Activated T-cell treated with anti-CD3 and anti-CD28 coated beads, Interleukin-2, amount 50 U/mL, for 4 hours (primary cell): ENCODE results near the gene SEMA6A. TPM values are rescaled to one million over a fixed set of nuclear protein-coding genes. Genes with fewer than 3 reads are reported as not detected.
"Not testable (repeated sequence)": the region's sequence is repeated elsewhere in the genome, so short reads cannot be mapped to it uniquely, and the experiment has no call there.

Experiments used
- ATAC-seq, 2 donors: fragments of 200-7000 bp; cut with Tn5 transposase; one replicate each; pipeline ENCODE4 v1.10.0; 2021
- DNase-seq: peaks from one replicate; pipeline ENCODE4 v3.0.0-alpha.2; 2020
- H3K27me3 Mint-ChIP-seq: one replicate; pipeline ENCODE4 v1.8.0; 2021; ENCODE audit warnings: low read depth, mixed read lengths
- H3K36me3 Mint-ChIP-seq: one replicate; pipeline ENCODE4 v1.8.0; 2022; ENCODE audit warnings: mixed read lengths; ENCODE audit not compliant: insufficient read depth
- H3K4me1 Mint-ChIP-seq: one replicate; pipeline ENCODE4 v1.8.0; 2021; ENCODE audit warnings: low read depth, mixed read lengths
- H3K4me3 Mint-ChIP-seq: one replicate; pipeline ENCODE4 v1.8.0; 2021; ENCODE audit warnings: mild to moderate bottlenecking, moderate library complexity, mixed read lengths
- H3K9me3 Mint-ChIP-seq: one replicate; pipeline ENCODE4 v1.8.0; 2021; ENCODE audit warnings: mixed read lengths
- total RNA-seq, 3 donors: library from RNA; stranded (reverse); gene quantifications; one replicate each; pipeline ENCODE4 v1.2.1, GENCODE V29; 2021

Gene SEMA6A
- total RNA-seq, 3 donors from 2014 or later, result 0.92 to 2.1 (median 1.1) TPM

- H3K4me3 Mint-ChIP-seq, result no peak overlapping the region
- no peaks in the 10 kb centered on the region for H3K4me1 Mint-ChIP-seq
- DNase-seq, result no peak
- H3K36me3 Mint-ChIP-seq, result no peaks in the 10 kb centered on the region
- no peaks in the 10 kb centered on the region for H3K9me3 Mint-ChIP-seq
- no peaks in the 10 kb centered on the region for H3K27me3 Mint-ChIP-seq
- no peak for ATAC-seq
Measured at GRCh38 chr5:116529615-116530014, 45.0 kb downstream of the SEMA6A start.

GRCh38 chr5:116528519-116529234 is 45.9 kb downstream of the SEMA6A start:
- ATAC-seq (no peak), DNase-seq (no peak)
- H3K9me3 Mint-ChIP-seq, result no peaks in the 10 kb centered on the region
- H3K27me3 Mint-ChIP-seq, result no peaks in the 10 kb centered on the region
- H3K4me3 Mint-ChIP-seq, result no peak overlapping the region
- H3K4me1 Mint-ChIP-seq, result no peaks in the 10 kb centered on the region
- no peaks in the 10 kb centered on the region for H3K36me3 Mint-ChIP-seq

GRCh38 chr5:116527582-116527981 is 47.0 kb downstream of the SEMA6A start:
- H3K9me3 Mint-ChIP-seq, result no peaks in the 10 kb centered on the region
- ATAC-seq, result no peak
- H3K4me3 Mint-ChIP-seq, result no peak overlapping the region
- no peaks in the 10 kb centered on the region for H3K36me3 Mint-ChIP-seq
- H3K27me3 Mint-ChIP-seq, result no peaks in the 10 kb centered on the region
- no peak for DNase-seq
- H3K4me1 Mint-ChIP-seq, result no peaks in the 10 kb centered on the region

- H3K27me3 Mint-ChIP-seq, result no peaks in the 10 kb centered on the region
- no peaks in the 10 kb centered on the region for H3K9me3 Mint-ChIP-seq
- DNase-seq, result no peak
- H3K4me3 Mint-ChIP-seq, result no peak overlapping the region
- no peaks in the 10 kb centered on the region for H3K36me3 Mint-ChIP-seq
- no peak for ATAC-seq
- H3K4me1 Mint-ChIP-seq, result no peaks in the 10 kb centered on the region
Measured at GRCh38 chr5:116525674-116526073, 48.9 kb downstream of the SEMA6A start.

- DNase-seq (no peak), ATAC-seq (no peak)
- no peak overlapping the region for H3K4me3 Mint-ChIP-seq
- H3K9me3 Mint-ChIP-seq, result no peaks in the 10 kb centered on the region
- H3K4me1 Mint-ChIP-seq, result no peaks in the 10 kb centered on the region
- no peaks in the 10 kb centered on the region for H3K36me3 Mint-ChIP-seq
- no peaks in the 10 kb centered on the region for H3K27me3 Mint-ChIP-seq
Measured at GRCh38 chr5:116524966-116525365, 49.7 kb downstream of the SEMA6A start.

GRCh38 chr5:116524051-116524904 is 50.3 kb downstream of the SEMA6A start:
- Mint-ChIP-seq H3K4me1 (no peaks in the 10 kb centered on the region), H3K9me3 (no peaks in the 10 kb centered on the region), H3K4me3 (no peak overlapping the region), H3K27me3 (no peaks in the 10 kb centered on the region), H3K36me3 (no peaks in the 10 kb centered on the region)
- no peak for DNase-seq
- ATAC-seq, result no peak

GRCh38 chr5:116523182-116523581 is 51.4 kb downstream of the SEMA6A start:
- not testable (repeated sequence) for H3K36me3 Mint-ChIP-seq, H3K4me3 Mint-ChIP-seq, H3K9me3 Mint-ChIP-seq, H3K27me3 Mint-ChIP-seq, DNase-seq, ATAC-seq, H3K4me1 Mint-ChIP-seq

GRCh38 chr5:116522356-116523136 is 52.1 kb downstream of the SEMA6A start:
- Mint-ChIP-seq H3K9me3 (no peaks in the 10 kb centered on the region), H3K27me3 (no peaks in the 10 kb centered on the region), H3K4me3 (no peak overlapping the region), H3K4me1 (no peaks in the 10 kb centered on the region), H3K36me3 (no peaks in the 10 kb centered on the region)
- no peak for DNase-seq
- no peak for ATAC-seq

GRCh38 chr5:116521173-116521872 is 53.3 kb downstream of the SEMA6A start:
- ATAC-seq (no peak), DNase-seq (no peak)
- no peaks in the 10 kb centered on the region for H3K27me3 Mint-ChIP-seq
- H3K36me3 Mint-ChIP-seq, result no peaks in the 10 kb centered on the region
- no peaks in the 10 kb centered on the region for H3K4me1 Mint-ChIP-seq
- H3K4me3 Mint-ChIP-seq, result no peak overlapping the region
- no peaks in the 10 kb centered on the region for H3K9me3 Mint-ChIP-seq

- Mint-ChIP-seq H3K4me1 (no peaks in the 10 kb centered on the region), H3K36me3 (no peaks in the 10 kb centered on the region), H3K4me3 (no peak overlapping the region), H3K27me3 (no peaks in the 10 kb centered on the region), H3K9me3 (no peaks in the 10 kb centered on the region)
- DNase-seq (no peak), ATAC-seq (no peak)
Measured at GRCh38 chr5:116520771-116521170, 53.9 kb downstream of the SEMA6A start.

GRCh38 chr5:116518423-116518822 is 56.2 kb downstream of the SEMA6A start:
- Mint-ChIP-seq H3K9me3 (peaks cover 4% of the 10 kb centered on the region), H3K36me3 (peaks cover 3% of the 10 kb centered on the region), H3K4me1 (no peaks in the 10 kb centered on the region), H3K4me3 (no peak overlapping the region), H3K27me3 (no peaks in the 10 kb centered on the region)
- ATAC-seq (no peak), DNase-seq (no peak)

- peaks cover 3% of the 10 kb centered on the region for H3K36me3 Mint-ChIP-seq
- no peaks in the 10 kb centered on the region for H3K27me3 Mint-ChIP-seq
- DNase-seq (no peak), ATAC-seq (no peak)
- peaks cover 4% of the 10 kb centered on the region for H3K9me3 Mint-ChIP-seq
- H3K4me1 Mint-ChIP-seq, result no peaks in the 10 kb centered on the region
- H3K4me3 Mint-ChIP-seq, result no peak overlapping the region
Measured at GRCh38 chr5:116517488-116517887, 57.1 kb downstream of the SEMA6A start.

GRCh38 chr5:116516021-116516420 is 58.6 kb downstream of the SEMA6A start:
- Mint-ChIP-seq H3K36me3 (peaks cover 3% of the 10 kb centered on the region), H3K4me1 (no peaks in the 10 kb centered on the region), H3K9me3 (peaks cover 4% of the 10 kb centered on the region), H3K4me3 (no peak overlapping the region), H3K27me3 (no peaks in the 10 kb centered on the region)
- DNase-seq (no peak), ATAC-seq (no peak)

- ATAC-seq (no peak), DNase-seq (no peak)
- Mint-ChIP-seq H3K36me3 (peaks cover 3% of the 10 kb centered on the region), H3K9me3 (peaks cover 4% of the 10 kb centered on the region), H3K4me3 (no peak overlapping the region), H3K4me1 (no peaks in the 10 kb centered on the region), H3K27me3 (no peaks in the 10 kb centered on the region)
Measured at GRCh38 chr5:116514421-116514970, 60.1 kb downstream of the SEMA6A start.
